Fibroblast of villous mesenchyme (primary cell): Measurements from ENCODE around the gene NCOA1. TPM values are rescaled to one million over a fixed set of nuclear protein-coding genes. Genes with fewer than 3 reads are reported as not detected.

Experiments used
- DNase-seq: peaks from one replicate; pipeline ENCODE4 v3.0.0-alpha.2; 2010; ENCODE audit warnings: low read depth
- H3K4me3 ChIP-seq: 2 replicates; pipeline ENCODE4 v1.5.1; 2011; ENCODE audit warnings: low read depth, mild to moderate bottlenecking, low read length
- CTCF ChIP-seq: IDR thresholded peaks from 2 replicates; pipeline ENCODE4 v1.5.1; 2012; ENCODE audit warnings: low read depth, mild to moderate bottlenecking, low read length; ENCODE audit not compliant: insufficient read depth
- total RNA-seq: library from RNA; depleted of rRNA; stranded (reverse); fragments of >200 nt; gene quantifications from 2 replicates; pipeline ENCODE4 v1.2.3, GENCODE V29; 2012

NCOA1 gene
- total RNA-seq, 1 donor: 19.0 TPM

GRCh38 chr2:24712296-24712695 lies 221.2 kb downstream of the NCOA1 start:
- DNase-seq: no peak
- TF ChIP-seq CTCF: no peak
- no peak overlapping the region for H3K4me3 ChIP-seq

GRCh38 chr2:24717263-24717951 lies 226.4 kb downstream of the NCOA1 start:
- no peak for DNase-seq
- no peak for TF ChIP-seq CTCF
- no peak overlapping the region for H3K4me3 ChIP-seq

GRCh38 chr2:24720310-24720709 lies 229.3 kb downstream of the NCOA1 start:
- H3K4me3 ChIP-seq: no peak overlapping the region
- TF ChIP-seq CTCF: no peak
- no peak for DNase-seq

- H3K4me3 ChIP-seq: no peak overlapping the region
- no peak for TF ChIP-seq CTCF
- peak; percentile 79 for DNase-seq
These were observed 230.4 kb downstream of the NCOA1 start for GRCh38 chr2:24721470-24721869.

- no peak for DNase-seq
These were observed 231.2 kb downstream of the NCOA1 start for GRCh38 chr2:24722141-24722790.

DNA sequence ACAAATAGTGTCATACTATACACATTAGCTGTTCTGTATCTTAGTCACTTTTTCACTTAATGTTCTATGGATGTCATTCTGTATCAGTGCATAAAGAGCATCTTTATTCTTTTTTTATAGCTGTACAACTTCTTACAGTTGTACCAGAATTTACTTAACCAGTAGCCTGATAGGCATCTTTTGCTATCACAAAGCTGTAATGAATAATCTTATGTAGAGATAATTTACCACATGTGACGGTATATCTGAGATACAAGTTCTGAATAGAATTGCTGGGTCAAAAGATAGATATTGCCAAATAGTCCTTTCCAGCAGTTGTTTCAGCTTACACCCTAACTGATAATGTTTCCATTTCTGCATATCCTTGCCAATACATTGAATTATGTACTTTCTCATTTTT lies 232.1 kb downstream of the NCOA1 start:
- no peak for DNase-seq
- no peak overlapping the region for H3K4me3 ChIP-seq
- no peak for TF ChIP-seq CTCF

More at GRCh38 chr2:24722141-24722790, 231.2 kb downstream of the NCOA1 start:
- no peak for TF ChIP-seq CTCF
- no peak overlapping the region for H3K4me3 ChIP-seq
